HCT116 (cell line): ENCODE measurements around the gene SESN1. TPM values are rescaled to one million over a fixed set of nuclear protein-coding genes. Genes with fewer than 3 reads are reported as not detected.

Experiments used
- ATAC-seq: fragments of 200-7000 bp; cut with Tn5 transposase; 2 replicates; pipeline ENCODE4 v1.9.1; 2020; ENCODE audit warnings: mild to moderate bottlenecking, moderate library complexity
- BruUV-seq: library from RNA; stranded (reverse); fragments of 400-500 nt; replicated peaks from 2 replicates; lab custom pipeline; 2021; lab: Mats Ljungman, UMichigan
- CTCF ChIA-PET: fragments of 300-600 bp; sonication (Branson Sonifier 250); formaldehyde crosslinking; loops from one replicate; lab custom pipeline; 2021; ENCODE audit warnings: antibody characterized with exemption; lab: Charles Lee
- POLR2A ChIA-PET: fragments of 300-600, 350-600 bp; sonication (Branson Sonifier 250); formaldehyde crosslinking; loops from one replicate; lab custom pipeline; 2021; ENCODE audit warnings: antibody characterized with exemption; lab: Charles Lee
- RAD21 ChIA-PET, 2 experiments: fragments of 300-600 bp; sonication (Branson Sonifier 250); formaldehyde crosslinking; loops; one replicate each; lab custom pipeline; 2023; ENCODE audit warnings: low total read pairs in 2 of 2; ENCODE audit not compliant: uncharacterized antibody in 2 of 2, unreplicated experiment in 2 of 2, low non-redundant PET in 1 of 2; lab: Charles Lee
- DNase-seq: peaks from one replicate; pipeline ENCODE4 v3.0.0-alpha.2; 2010; ENCODE audit warnings: low read depth, low spot score
- H2AFZ ChIP-seq: fragments of 200-600 bp; shearing (Covaris generic), sonication (generic); 2 replicates; pipeline ENCODE4 v1.6.1; 2017; ENCODE audit warnings: low read depth, mixed run types, mixed read lengths, antibody characterized with exemption, low read length; ENCODE audit not compliant: poor library complexity, severe bottlenecking
- H3K27ac ChIP-seq: 2 replicates; pipeline ENCODE4 v1.5.1; 2012; ENCODE audit warnings: low read depth, low read length
- H3K27me3 ChIP-seq: fragments of 200-600 bp; sonication (generic); 2 replicates; pipeline ENCODE4 v1.6.1; 2016; ENCODE audit warnings: mixed run types, low read length, mixed read lengths; ENCODE audit not compliant: insufficient read depth
- H3K36me3 ChIP-seq, 2 experiments: fragments of 200-500 bp in 1 of 2; fragments of 200-600 bp in 1 of 2; sonication (Bioruptor generic) in 1 of 2; sonication (generic) in 1 of 2; 2 replicates each; pipeline versions ENCODE4 v1.5.1 to v1.6.1; 2014 to 2016; ENCODE audit warnings: low read length in 2 of 2, inconsistent platforms in 1 of 2, mixed read lengths in 1 of 2, mixed run types in 1 of 2; ENCODE audit not compliant: insufficient read depth in 2 of 2, control insufficient read depth in 1 of 2
- H3K4me1 ChIP-seq, 2 experiments: fragments of 200-600 bp in 1 of 2; sonication (generic) in 1 of 2; 2 replicates each; pipeline versions ENCODE4 v1.5.1 to v1.6.1; 2012 to 2017; ENCODE audit warnings: low read length in 2 of 2, inconsistent platforms in 1 of 2, mild to moderate bottlenecking in 1 of 2, mixed read lengths in 1 of 2, mixed run types in 1 of 2, moderate library complexity in 1 of 2; ENCODE audit not compliant: insufficient read depth in 2 of 2, control insufficient read depth in 1 of 2
- H3K4me2 ChIP-seq: fragments of 200-600 bp; sonication (generic); 2 replicates; pipeline ENCODE4 v1.6.1; 2017; ENCODE audit warnings: mixed run types, low read length, mixed read lengths
- H3K4me3 ChIP-seq, 2 experiments: fragments of 200-600 bp in 1 of 2; sonication (generic) in 1 of 2; replicated peaks in 1 of 2; 2 replicates each; pipeline ENCODE4 v1.5.1; 2011 to 2016; ENCODE audit warnings: low read length in 2 of 2, control low read depth in 1 of 2, low read depth in 1 of 2, mild to moderate bottlenecking in 1 of 2, mixed read lengths in 1 of 2, mixed run types in 1 of 2
- H3K79me2 ChIP-seq: fragments of 200-600 bp; sonication (generic); 2 replicates; pipeline ENCODE4 v1.6.1; 2017; ENCODE audit warnings: mild to moderate bottlenecking, mixed run types, low read length, moderate library complexity, mixed read lengths; ENCODE audit not compliant: insufficient read depth
- H3K9ac ChIP-seq: fragments of 200-600 bp; sonication (generic); 2 replicates; pipeline ENCODE4 v1.6.1; 2016; ENCODE audit warnings: low read length, mixed read lengths
- H3K9me2 ChIP-seq: fragments of 200-600 bp; sonication (generic), shearing (Covaris generic); 2 replicates; pipeline ENCODE4 v1.6.1; 2017; ENCODE audit warnings: mixed run types, mild to moderate bottlenecking, moderate library complexity; ENCODE audit not compliant: insufficient read depth
- H3K9me3 ChIP-seq, 2 experiments: fragments of 200-500 bp in 1 of 2; fragments of 200-600 bp in 1 of 2; sonication (Bioruptor generic) in 1 of 2; sonication (generic) in 1 of 2; 2 replicates each; pipeline ENCODE4 v1.6.1; 2014 to 2017; ENCODE audit warnings: low read length in 2 of 2, mixed read lengths in 2 of 2, inconsistent platforms in 1 of 2, low read depth in 1 of 2, mild to moderate bottlenecking in 1 of 2, mixed run types in 1 of 2, moderate library complexity in 1 of 2; ENCODE audit not compliant: control insufficient read depth in 1 of 2, insufficient read depth in 1 of 2
- H4K20me1 ChIP-seq: fragments of 200-600 bp; sonication (generic), shearing (Covaris generic); 2 replicates; pipeline ENCODE4 v1.6.1; 2017; ENCODE audit warnings: mixed run types, mild to moderate bottlenecking, moderate library complexity; ENCODE audit not compliant: insufficient read depth
- ATF3 ChIP-seq: IDR thresholded peaks from 2 replicates; pipeline ENCODE4 v1.6.1; 2012
- CBX3 ChIP-seq: IDR thresholded peaks from 2 replicates; pipeline ENCODE4 v1.6.1; 2012; ENCODE audit warnings: low read depth
- CEBPB ChIP-seq: IDR thresholded peaks from 2 replicates; pipeline ENCODE4 v1.6.1; 2012; ENCODE audit warnings: low read depth
- ELF1 ChIP-seq: IDR thresholded peaks from 2 replicates; pipeline ENCODE4 v1.6.1; 2012; ENCODE audit warnings: low read depth, borderline replicate concordance
- EZH2 ChIP-seq: fragments of 200-600 bp; sonication (generic); IDR thresholded peaks from 2 replicates; pipeline ENCODE4 v1.6.1; 2017; ENCODE audit warnings: antibody characterized with exemption, mixed run types
- FOSL1 ChIP-seq: IDR thresholded peaks from 2 replicates; pipeline ENCODE4 v1.6.1; 2012; ENCODE audit warnings: low read depth
- JUND ChIP-seq: IDR thresholded peaks from 2 replicates; pipeline ENCODE4 v1.6.1; 2012
- POLR2AphosphoS5 ChIP-seq: IDR thresholded peaks from 2 replicates; pipeline ENCODE4 v1.6.1; 2011; ENCODE audit warnings: mild to moderate bottlenecking, low read depth, low read length, moderate library complexity
- RAD21 ChIP-seq: IDR thresholded peaks from 2 replicates; pipeline ENCODE4 v1.6.1; 2012; ENCODE audit warnings: low read depth, mild to moderate bottlenecking
- SIN3A ChIP-seq: IDR thresholded peaks from 2 replicates; pipeline ENCODE4 v1.6.1; 2012; ENCODE audit warnings: low read depth
- TCF7L2 ChIP-seq: IDR thresholded peaks from 2 replicates; pipeline ENCODE4 v1.7.0; 2011; ENCODE audit warnings: borderline replicate concordance, inconsistent platforms; ENCODE audit not compliant: insufficient read depth, insufficient read length; ENCODE audit errors: extremely low read depth
- ZNF274 ChIP-seq: fragments of 200-500 bp; sonication (Bioruptor generic); IDR thresholded peaks from 2 replicates; pipeline ENCODE4 v1.6.1; 2014; ENCODE audit warnings: mild to moderate bottlenecking, low read depth, low read length, inconsistent platforms
- intact Hi-C: fragments of 100-400 bp; cut with micrococcal nuclease; formaldehyde crosslinking; loops from 2 replicates; pipeline ENCODE4 v1.10.0; 2022
- total RNA-seq: library from RNA; stranded (reverse); gene quantifications from one replicate; pipeline ENCODE4 v1.2.1, GENCODE V29; 2021; ENCODE audit not compliant: unreplicated experiment

Gene SESN1
- total RNA-seq, 1 experiment from 2014 or later: 9.3 TPM

GRCh38 chr6:109055771-109056235 lies 38.8 kb downstream of the SESN1 start:
- BruUV-seq: no TSS peak
- Histone ChIP-seq H4K20me1 (no peaks in the 10 kb centered on the region), H2AFZ (no peak overlapping the region), H3K27me3 (no peaks in the 10 kb centered on the region), H3K4me1 (peaks cover 0 to 10% of the 10 kb centered on the region in 2 experiments; a peak in 2 of 4 replicates), H3K9me3 (no peaks in the 10 kb centered on the region), H3K4me3 (no peak overlapping the region), H3K79me2 (no peaks in the 10 kb centered on the region), H3K36me3 (no peaks in the 10 kb centered on the region), H3K4me2 (no peak overlapping the region), H3K27ac (no peak overlapping the region), H3K9me2 (no peaks in the 10 kb centered on the region), H3K9ac (no peak overlapping the region)
- ATAC-seq (no peak), DNase-seq (no peak)
- intact Hi-C loops: no loop called here
- ChIA-PET POLR2A (no interaction called here), RAD21 (no interaction called here), CTCF (no interaction called here)
- TF ChIP-seq ZNF274: no peak
- TF ChIP-seq TCF7L2: no peak
- no peak for TF ChIP-seq CEBPB
- no peak for TF ChIP-seq FOSL1
- no peak for TF ChIP-seq ATF3
- TF ChIP-seq ELF1: no peak
- TF ChIP-seq RAD21: no peak
- TF ChIP-seq POLR2AphosphoS5: no peak
- TF ChIP-seq CBX3: no peak
- TF ChIP-seq SIN3A: no peak
- no peak for TF ChIP-seq JUND
- no peak for TF ChIP-seq EZH2

GRCh38 chr6:109053336-109053735 lies 41.3 kb downstream of the SESN1 start:
- TF ChIP-seq CEBPB (no peak), ELF1 (no peak)
- TF ChIP-seq, all 23 proteins: peak for 0
- Histone ChIP-seq H3K27me3 (no peaks in the 10 kb centered on the region), H3K27ac (no peak overlapping the region), H3K4me2 (no peak overlapping the region), H3K9me2 (no peaks in the 10 kb centered on the region), H4K20me1 (no peaks in the 10 kb centered on the region), H3K36me3 (no peaks in the 10 kb centered on the region), H3K9me3 (no peaks in the 10 kb centered on the region), H3K79me2 (no peaks in the 10 kb centered on the region), H2AFZ (no peak overlapping the region), H3K9ac (no peak overlapping the region), H3K4me1 (peaks cover 0 to 12% of the 10 kb centered on the region in 2 experiments; a peak in 2 of 4 replicates), H3K4me3 (no peak overlapping the region)
- ChIA-PET RAD21 (no interaction called here), POLR2A (no interaction called here), CTCF (no interaction called here)
- DNase-seq (no peak), ATAC-seq (no peak)
- intact Hi-C loops: no loop called here
- BruUV-seq: no TSS peak
